ENCODE data around the gene ADAM10. TPM values are rescaled to one million over a fixed set of nuclear protein-coding genes. Genes with fewer than 3 reads are reported as not detected.
A peak's percentile ranks its signal among the peaks of the same experiment; 100 is the strongest.

Gene ADAM10
- total and polyA plus RNA-seq, 2 of the 4 experiments (the other 2 are of a cell fraction): 110 to 185 TPM

- H3K9me3 ChIP-seq (ENCODE audit: control insufficient read depth, insufficient read depth, low read length): no peaks in the 10 kb centered on the region
- dilution Hi-C loops (cut with HindIII; ENCODE audit: low sequenced_read_pairs, unreplicated experiment) (no loop called here), intact Hi-C loops (cut with micrococcal nuclease) (loop anchor here (2.0 to 5.0 kb wide), 2 partner anchors 21 to 40 kb away; no protein-coding TSS in a partner anchor), in situ Hi-C loops (cut with MboI; ENCODE audit: low sequenced_read_pairs) (no loop called here)
- no peak overlapping the region for H4K8ac ChIP-seq (ENCODE audit: low read depth in 2 of 2, low read length in 2 of 2)
- H3K4me2 ChIP-seq (ENCODE audit: low read depth, low read length): no peak overlapping the region
- ChIA-PET CTCF (no interaction called here), POLR2A (ENCODE audit: unreplicated experiment) (no interaction called here)
- no peak overlapping the region for H2BK15ac ChIP-seq (ENCODE audit: low read depth, low read length)
- no TSS peak for BruUV-seq (replicated peaks)
- no peak for DNase-seq
- no peak overlapping the region for H3K56ac ChIP-seq (ENCODE audit: extremely low read depth, insufficient read depth, low read length)
- peaks cover 7% of the 10 kb centered on the region for H3K36me3 ChIP-seq (ENCODE audit: control insufficient read depth, insufficient read depth, low read length)
- H3K4ac ChIP-seq (ENCODE audit: low read depth, low read length): no peak overlapping the region
- H3K4me3 ChIP-seq (ENCODE audit: insufficient read depth, low read depth, low read length): no peak overlapping the region
- H3K9me1 ChIP-seq (ENCODE audit: insufficient read depth, low read length): 0 out of 2 replicates have a peak, but pooled peaks cover 3% of the 10 kb centered on the region
- no peak overlapping the region for H3K9ac ChIP-seq (ENCODE audit: low read depth, low read length)
- no peak overlapping the region for H4K91ac ChIP-seq (ENCODE audit: insufficient read depth, low read depth, low read length)
- peaks cover 14 to 61% of the 10 kb centered on the region in 2 experiments for H3K79me1 ChIP-seq (ENCODE audit: low read depth in 1 of 2, low read length in 2 of 2)
- H2BK120ac ChIP-seq (ENCODE audit: low read depth, low read length): no peak overlapping the region
- no peak overlapping the region for H3K14ac ChIP-seq (replicated peaks; ENCODE audit: low read depth, low read length)
- TF ChIP-seq MAFK (IDR thresholded peaks at IDR 0.05; ENCODE audit: low read depth, low read length) (0 out of 2 replicates have a peak, but pooled peaks have one; percentile 32), FOS (IDR thresholded peaks at IDR 0.05; ENCODE audit: low read depth, low read length) (no peak), POLR2A (IDR thresholded peaks at IDR 0.05; ENCODE audit: low read depth, low read length) (no peak), RAD21 (IDR thresholded peaks at IDR 0.05; ENCODE audit: low read length) (no peak), RCOR1 (IDR thresholded peaks at IDR 0.05; ENCODE audit: insufficient replicate concordance, low read length) (no peak), BHLHE40 (IDR thresholded peaks at IDR 0.05; ENCODE audit: low read depth, low read length) (no peak), CTCF (conservative IDR thresholded peaks at IDR 0.05; ENCODE audit: low read depth, low read length) (no peak), RFX5 (IDR thresholded peaks at IDR 0.05; ENCODE audit: low read depth, low read length) (no peak), MAZ (IDR thresholded peaks at IDR 0.05; ENCODE audit: borderline replicate concordance, low read depth, low read length) (no peak)
- no peak overlapping the region for H2BK5ac ChIP-seq (ENCODE audit: low read depth, low read length, poor library complexity, severe bottlenecking)
- H3K23ac ChIP-seq (ENCODE audit: low read depth, low read length): no peak overlapping the region
- no peak overlapping the region for H2BK20ac ChIP-seq (ENCODE audit: low read depth, low read length)
- H4K20me1 ChIP-seq (ENCODE audit: insufficient read depth, low read length): peaks cover 35% of the 10 kb centered on the region
- no peak overlapping the region for H4K5ac ChIP-seq (ENCODE audit: low read depth, low read length)
- H3K27ac ChIP-seq (ENCODE audit: insufficient read depth, low read length): no peak overlapping the region
- H3K27me3 ChIP-seq (ENCODE audit: control insufficient read depth, insufficient read depth, low read length): no peaks in the 10 kb centered on the region
- H2AK5ac ChIP-seq (ENCODE audit: low read depth, low read length): no peak overlapping the region
- no peak for ATAC-seq (ENCODE audit: low read depth)
- no CpG with 5 or more reads among the region's 2 CpGs for WGBS, 2 experiments (ENCODE audit: extremely low coverage in 2 of 2, insufficient read length in 1 of 2)
- H2AK9ac ChIP-seq (replicated peaks; ENCODE audit: low read depth, low read length, poor library complexity): no peak overlapping the region
- no peak overlapping the region for H2AFZ ChIP-seq (replicated peaks; ENCODE audit: low read length, poor library complexity)
- no peaks in the 10 kb centered on the region for H3K4me1 ChIP-seq (ENCODE audit: control insufficient read depth, insufficient read depth, low read length)
- H3K18ac ChIP-seq (ENCODE audit: low read depth, low read length): no peak overlapping the region
These were observed 32.1 kb downstream of the ADAM10 start for GRCh38 chr15:58717357-58717756.
